ENCODE results near the gene IAH1. TPM values are rescaled to one million over a fixed set of nuclear protein-coding genes. Genes with fewer than 3 reads are reported as not detected.

IAH1 gene
- total and polyA plus RNA-seq, 2 experiments from 2014 or later: 12.7 to 33.7 TPM

GRCh38 chr2:9492927-9493326, 18.6 kb downstream of the IAH1 start:
- Histone ChIP-seq H2AFZ (no peak overlapping the region), H3K36me3 (ENCODE audit: insufficient read depth) (peaks cover 41% of the 10 kb centered on the region), H3K27ac (ENCODE audit: low read depth) (no peak overlapping the region), H3K79me2 (replicated peaks; ENCODE audit: insufficient read depth) (no peaks in the 10 kb centered on the region), H3K4me3 (no peak overlapping the region), H3K4me2 (no peak overlapping the region), H3K27me3 (ENCODE audit: insufficient read depth) (no peaks in the 10 kb centered on the region), H3F3A (replicated peaks; ENCODE audit: low read depth) (no peaks in the 10 kb centered on the region), H4K20me1 (replicated peaks; ENCODE audit: insufficient read depth) (no peaks in the 10 kb centered on the region), H3K4me1 (ENCODE audit: insufficient read depth) (no peaks in the 10 kb centered on the region), H3K9me2 (ENCODE audit: insufficient read depth) (no peaks in the 10 kb centered on the region)
- peaks cover 8% of the 10 kb centered on the region; the same call in 2 of the 3 replicates for H3K4me1 Mint-ChIP-seq
- ATAC-seq: no peak
- H3K27ac Mint-ChIP-seq: no peak overlapping the region
- DNase-seq (ENCODE audit: low spot score): no peak
- H3K36me3 Mint-ChIP-seq (ENCODE audit: low read depth): peaks cover 63% of the 10 kb centered on the region
- no peak overlapping the region for H3K4me3 Mint-ChIP-seq
- H3K27me3 Mint-ChIP-seq (ENCODE audit: insufficient read depth, low read depth, poor library complexity): peaks cover 3% of the 10 kb centered on the region
- TF ChIP-seq EZH2phosphoT487 (IDR thresholded peaks at IDR 0.05; ENCODE audit: unreplicated experiment): no peak
- TF ChIP-seq ZNF331 (CRISPR knock-in tag; IDR thresholded peaks at IDR 0.05; ENCODE audit: low read depth): no peak
- TF ChIP-seq CREB1 (CRISPR knock-in tag; IDR thresholded peaks at IDR 0.05; ENCODE audit: low read depth): no peak
- no peak for TF ChIP-seq EZH2 (IDR thresholded peaks at IDR 0.05; ENCODE audit: low read depth, unreplicated experiment)
- TF ChIP-seq POLR2AphosphoS5 (IDR thresholded peaks at IDR 0.05; ENCODE audit: low read depth): no peak
- TF ChIP-seq, protein P1, sequence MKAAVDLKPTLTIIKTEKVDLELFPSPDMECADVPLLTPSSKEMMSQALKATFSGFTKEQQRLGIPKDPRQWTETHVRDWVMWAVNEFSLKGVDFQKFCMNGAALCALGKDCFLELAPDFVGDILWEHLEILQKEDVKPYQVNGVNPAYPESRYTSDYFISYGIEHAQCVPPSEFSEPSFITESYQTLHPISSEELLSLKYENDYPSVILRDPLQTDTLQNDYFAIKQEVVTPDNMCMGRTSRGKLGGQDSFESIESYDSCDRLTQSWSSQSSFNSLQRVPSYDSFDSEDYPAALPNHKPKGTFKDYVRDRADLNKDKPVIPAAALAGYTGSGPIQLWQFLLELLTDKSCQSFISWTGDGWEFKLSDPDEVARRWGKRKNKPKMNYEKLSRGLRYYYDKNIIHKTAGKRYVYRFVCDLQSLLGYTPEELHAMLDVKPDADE (IDR thresholded peaks at IDR 0.05): no peak
- no peak for TF ChIP-seq NANOG (IDR thresholded peaks at IDR 0.05; ENCODE audit: borderline replicate concordance)
- TF ChIP-seq, protein P2, sequence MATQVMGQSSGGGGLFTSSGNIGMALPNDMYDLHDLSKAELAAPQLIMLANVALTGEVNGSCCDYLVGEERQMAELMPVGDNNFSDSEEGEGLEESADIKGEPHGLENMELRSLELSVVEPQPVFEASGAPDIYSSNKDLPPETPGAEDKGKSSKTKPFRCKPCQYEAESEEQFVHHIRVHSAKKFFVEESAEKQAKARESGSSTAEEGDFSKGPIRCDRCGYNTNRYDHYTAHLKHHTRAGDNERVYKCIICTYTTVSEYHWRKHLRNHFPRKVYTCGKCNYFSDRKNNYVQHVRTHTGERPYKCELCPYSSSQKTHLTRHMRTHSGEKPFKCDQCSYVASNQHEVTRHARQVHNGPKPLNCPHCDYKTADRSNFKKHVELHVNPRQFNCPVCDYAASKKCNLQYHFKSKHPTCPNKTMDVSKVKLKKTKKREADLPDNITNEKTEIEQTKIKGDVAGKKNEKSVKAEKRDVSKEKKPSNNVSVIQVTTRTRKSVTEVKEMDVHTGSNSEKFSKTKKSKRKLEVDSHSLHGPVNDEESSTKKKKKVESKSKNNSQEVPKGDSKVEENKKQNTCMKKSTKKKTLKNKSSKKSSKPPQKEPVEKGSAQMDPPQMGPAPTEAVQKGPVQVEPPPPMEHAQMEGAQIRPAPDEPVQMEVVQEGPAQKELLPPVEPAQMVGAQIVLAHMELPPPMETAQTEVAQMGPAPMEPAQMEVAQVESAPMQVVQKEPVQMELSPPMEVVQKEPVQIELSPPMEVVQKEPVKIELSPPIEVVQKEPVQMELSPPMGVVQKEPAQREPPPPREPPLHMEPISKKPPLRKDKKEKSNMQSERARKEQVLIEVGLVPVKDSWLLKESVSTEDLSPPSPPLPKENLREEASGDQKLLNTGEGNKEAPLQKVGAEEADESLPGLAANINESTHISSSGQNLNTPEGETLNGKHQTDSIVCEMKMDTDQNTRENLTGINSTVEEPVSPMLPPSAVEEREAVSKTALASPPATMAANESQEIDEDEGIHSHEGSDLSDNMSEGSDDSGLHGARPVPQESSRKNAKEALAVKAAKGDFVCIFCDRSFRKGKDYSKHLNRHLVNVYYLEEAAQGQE (IDR thresholded peaks at IDR 0.05; ENCODE audit: unreplicated experiment): no peak
- TF ChIP-seq JUNB (IDR thresholded peaks at IDR 0.05; ENCODE audit: unreplicated experiment): no peak
- H3K9me3 Mint-ChIP-seq: no peaks in the 10 kb centered on the region

GRCh38 chr2:9493478-9493877, 19.1 kb downstream of the IAH1 start:
- Histone ChIP-seq H3K4me1 (ENCODE audit: insufficient read depth) (no peaks in the 10 kb centered on the region), H3K79me2 (replicated peaks; ENCODE audit: insufficient read depth) (no peaks in the 10 kb centered on the region), H3K4me2 (no peak overlapping the region), H3F3A (replicated peaks; ENCODE audit: low read depth) (no peaks in the 10 kb centered on the region), H4K20me1 (replicated peaks; ENCODE audit: insufficient read depth) (0 out of 2 replicates have a peak, but pooled peaks cover under 1% of the 10 kb centered on the region), H3K36me3 (ENCODE audit: insufficient read depth) (peaks cover 41% of the 10 kb centered on the region), H2AFZ (no peak overlapping the region), H3K27me3 (ENCODE audit: insufficient read depth) (no peaks in the 10 kb centered on the region), H3K4me3 (no peak overlapping the region), H3K27ac (ENCODE audit: low read depth) (no peak overlapping the region), H3K9me2 (ENCODE audit: insufficient read depth) (no peaks in the 10 kb centered on the region)
- Mint-ChIP-seq H3K27me3 (ENCODE audit: insufficient read depth, low read depth, poor library complexity) (peaks cover 3% of the 10 kb centered on the region), H3K9me3 (no peaks in the 10 kb centered on the region), H3K4me1 (peaks cover 11% of the 10 kb centered on the region; the same call in 2 of the 3 replicates), H3K27ac (no peak overlapping the region), H3K4me3 (no peak overlapping the region), H3K36me3 (ENCODE audit: low read depth) (peaks cover 63% of the 10 kb centered on the region)
- DNase-seq (ENCODE audit: low spot score) (no peak), ATAC-seq (no peak)
- TF ChIP-seq EZH2phosphoT487 (IDR thresholded peaks at IDR 0.05; ENCODE audit: unreplicated experiment): no peak
- TF ChIP-seq ZNF462 (CRISPR knock-in tag; IDR thresholded peaks at IDR 0.05): no peak
- no peak for TF ChIP-seq JUNB (IDR thresholded peaks at IDR 0.05; ENCODE audit: unreplicated experiment)
- TF ChIP-seq EZH2 (IDR thresholded peaks at IDR 0.05; ENCODE audit: low read depth, unreplicated experiment): no peak
- no peak for TF ChIP-seq ZNF331 (CRISPR knock-in tag; IDR thresholded peaks at IDR 0.05; ENCODE audit: low read depth)
